ENCODE results near the gene DNASE1L2. TPM values are rescaled to one million over a fixed set of nuclear protein-coding genes. Genes with fewer than 3 reads are reported as not detected.
"Not testable (repeated sequence)": the region's sequence is repeated elsewhere in the genome, so short reads cannot be mapped to it uniquely, and the experiment has no call there.

DNASE1L2 gene
- total RNA-seq, 2 donors from 2014 or later: 0.19 TPM; not detected in 1

- peak; percentile 99 for DNase-seq (ENCODE audit: low spot score)
- intact Hi-C loops (cut with DNase I): no loop called here
Observed at GRCh38 chr16:2251296-2252111, 15.3 kb downstream of the DNASE1L2 start, which contains the start of gene ECI1. Gene ECI1, minus strand, starts transcription at chr16:2251587. Its CDS starts 21 bp downstream, at chr16:2251566.

GRCh38 chr16:2252806-2253148, 16.5 kb downstream of the DNASE1L2 start:
- intact Hi-C loops (cut with DNase I): no loop called here
- DNase-seq (ENCODE audit: low spot score): no peak

GRCh38 chr16:2253293-2253692, 17.0 kb downstream of the DNASE1L2 start:
- DNase-seq (ENCODE audit: low spot score): no peak
- intact Hi-C loops (cut with DNase I): no loop called here

GRCh38 chr16:2256531-2257140, 20.4 kb downstream of the DNASE1L2 start:
- intact Hi-C loops (cut with DNase I): no loop called here
- DNase-seq (ENCODE audit: low spot score): no peak

- no peak for DNase-seq (ENCODE audit: low spot score)
- intact Hi-C loops (cut with DNase I): no loop called here
Observed at GRCh38 chr16:2257726-2258125, 21.5 kb downstream of the DNASE1L2 start.

GRCh38 chr16:2258530-2258929, 22.3 kb downstream of the DNASE1L2 start:
- DNase-seq (ENCODE audit: low spot score); intact Hi-C loops (cut with DNase I): not testable (repeated sequence)

- DNase-seq (ENCODE audit: low spot score): no peak
- intact Hi-C loops (cut with DNase I): no loop called here
Observed at GRCh38 chr16:2260250-2260649, 24.0 kb downstream of the DNASE1L2 start.

- intact Hi-C loops (cut with DNase I); DNase-seq (ENCODE audit: low spot score): not testable (repeated sequence)
Observed at GRCh38 chr16:2263026-2263425, 26.8 kb downstream of the DNASE1L2 start.

GRCh38 chr16:2266887-2267286, 30.6 kb downstream of the DNASE1L2 start:
- intact Hi-C loops (cut with DNase I); DNase-seq (ENCODE audit: low spot score): not testable (repeated sequence)

GRCh38 chr16:2267505-2267912, 31.3 kb downstream of the DNASE1L2 start:
- intact Hi-C loops (cut with DNase I): not testable (repeated sequence)

GRCh38 chr16:2267913-2268666, 31.8 kb downstream of the DNASE1L2 start, which contains the start of gene RNPS1:
Gene RNPS1, minus strand, starts transcription at chr16:2268126. Its CDS starts 3,483 bp downstream, at chr16:2264643.
- intact Hi-C loops (cut with DNase I): no loop called here
- peak; percentile 99 for DNase-seq (ENCODE audit: low spot score)

More at GRCh38 chr16:2267505-2267912, 31.3 kb downstream of the DNASE1L2 start:
- DNase-seq (ENCODE audit: low spot score): not testable (repeated sequence)

GRCh38 chr16:2270070-2270462, 33.8 kb downstream of the DNASE1L2 start:
- DNase-seq (ENCODE audit: low spot score): no peak
- intact Hi-C loops (cut with DNase I): loop anchor here in 1 of 2 donors (10.0 kb wide), 2 partner anchors 45 to 105 kb away; partner anchors contain the start of gene E4F1

- intact Hi-C loops (cut with DNase I): loop anchor here in 1 of 2 donors (10.0 kb wide), 2 partner anchors 46 to 106 kb away; partner anchors contain the start of gene E4F1
- no peak for DNase-seq (ENCODE audit: low spot score)
Observed at GRCh38 chr16:2270588-2271470, 34.6 kb downstream of the DNASE1L2 start.

- intact Hi-C loops (cut with DNase I): loop anchor here in 1 of 2 donors (10.0 kb wide), 2 partner anchors 47 to 107 kb away; partner anchors contain the start of gene E4F1
- no peak for DNase-seq (ENCODE audit: low spot score)
Observed at GRCh38 chr16:2271848-2272461, 35.7 kb downstream of the DNASE1L2 start.

- intact Hi-C loops (cut with DNase I): loop anchor here in 1 of 2 donors (10.0 kb wide), 2 partner anchors 49 to 109 kb away; partner anchors contain the start of gene E4F1
- no peak for DNase-seq (ENCODE audit: low spot score)
Observed at GRCh38 chr16:2273484-2273883, 37.2 kb downstream of the DNASE1L2 start.

GRCh38 chr16:2273931-2274330, 37.7 kb downstream of the DNASE1L2 start:
- intact Hi-C loops (cut with DNase I): loop anchor here in 1 of 2 donors (10.0 kb wide), 2 partner anchors 49 to 109 kb away; partner anchors contain the start of gene E4F1
- no peak for DNase-seq (ENCODE audit: low spot score)

- intact Hi-C loops (cut with DNase I): loop anchor here in 1 of 2 donors (10.0 kb wide), 2 partner anchors 51 to 111 kb away; partner anchors contain the start of gene E4F1
- DNase-seq (ENCODE audit: low spot score): no peak
Observed at GRCh38 chr16:2275476-2276367, 39.5 kb downstream of the DNASE1L2 start.
